Left hindlimb (tissue), 1 donor: ENCODE data around the gene PANX2.

ENCODE experiments used
- DNase-seq: peaks from one replicate; pipeline ENCODE4 v3.0.0-alpha.2; 2018

The PANX2 gene

GRCh38 chr22:50216055-50216683 is 45.6 kb downstream of the PANX2 start:
- no peak for DNase-seq

GRCh38 chr22:50216684-50217520 is 46.4 kb downstream of the PANX2 start:
- DNase-seq, result peak; percentile 26

- DNase-seq, result peak; percentile 31
These were observed 47.1 kb downstream of the PANX2 start for GRCh38 chr22:50217543-50218152.

GRCh38 chr22:50218153-50218995 is 47.8 kb downstream of the PANX2 start:
- DNase-seq, result peak; percentile 39

- DNase-seq, result peak; percentile 84
These were observed 48.6 kb downstream of the PANX2 start for GRCh38 chr22:50218996-50219727.

GRCh38 chr22:50219800-50220602 is 49.5 kb downstream of the PANX2 start:
- peak; percentile 14 for DNase-seq

GRCh38 chr22:50220603-50221409 is 50.3 kb downstream of the PANX2 start:
- DNase-seq, result peak; percentile 36

- peak; percentile 21 for DNase-seq
These were observed 51.1 kb downstream of the PANX2 start for GRCh38 chr22:50221410-50222300.

- peak; percentile 10 for DNase-seq
These were observed 52.0 kb downstream of the PANX2 start for GRCh38 chr22:50222508-50222907.

- no peak for DNase-seq
These were observed 53.5 kb downstream of the PANX2 start for GRCh38 chr22:50224071-50224470.

- peak; percentile 26 for DNase-seq
These were observed 54.9 kb downstream of the PANX2 start for GRCh38 chr22:50225200-50225969.

- DNase-seq, result peak; percentile 22
These were observed 55.7 kb downstream of the PANX2 start for GRCh38 chr22:50226063-50226874.

GRCh38 chr22:50226875-50227165 is 56.3 kb downstream of the PANX2 start:
- no peak for DNase-seq

GRCh38 chr22:50227579-50228215 is 57.2 kb downstream of the PANX2 start:
- peak; percentile 35 for DNase-seq

- peak; percentile 28 for DNase-seq
These were observed 57.8 kb downstream of the PANX2 start for GRCh38 chr22:50228366-50228765.

GRCh38 chr22:50229370-50229769 is 58.8 kb downstream of the PANX2 start:
- DNase-seq, result peak; percentile 16
